IPS DF 4.7 (cell line): ENCODE results near the gene GALR1.
"Not testable (repeated sequence)": the region's sequence is repeated elsewhere in the genome, so short reads cannot be mapped to it uniquely, and the experiment has no call there.

ENCODE experiments used
- DNase-seq: peaks from one replicate; pipeline ENCODE4 v3.0.0-alpha.2; 2013; ENCODE audit warnings: low spot score; ENCODE audit errors: extremely low read depth

Gene GALR1

GRCh38 chr18:77249569-77250500, at the start of gene GALR1:
TSS of gene GALR1 (plus strand) at chr18:77249848. CDS start at chr18:77250549, 701 bp downstream.
- DNase-seq, result no peak

GRCh38 chr18:77201506-77201905, 48.1 kb upstream of the GALR1 start:
- DNase-seq, result no peak

GRCh38 chr18:77202329-77202728, 47.3 kb upstream of the GALR1 start:
- DNase-seq, result no peak

- DNase-seq, result no peak
Measured at GRCh38 chr18:77203071-77203470, 46.6 kb upstream of the GALR1 start.

GRCh38 chr18:77203851-77204250, 45.8 kb upstream of the GALR1 start:
- DNase-seq, result no peak

- no peak for DNase-seq
Measured at GRCh38 chr18:77205769-77206168, 43.9 kb upstream of the GALR1 start.

- DNase-seq, result no peak
Measured at GRCh38 chr18:77206676-77207374, 42.8 kb upstream of the GALR1 start.

GRCh38 chr18:77207540-77207939, 42.1 kb upstream of the GALR1 start:
- DNase-seq, result no peak

GRCh38 chr18:77208964-77209363, 40.7 kb upstream of the GALR1 start:
- no peak for DNase-seq

- no peak for DNase-seq
Measured at GRCh38 chr18:77209587-77209986, 40.1 kb upstream of the GALR1 start.

- DNase-seq, result no peak
Measured at GRCh38 chr18:77210249-77210648, 39.4 kb upstream of the GALR1 start.

- DNase-seq, result no peak
Measured at GRCh38 chr18:77218642-77219041, 31.0 kb upstream of the GALR1 start.

- DNase-seq, result no peak
Measured at GRCh38 chr18:77220726-77221125, 28.9 kb upstream of the GALR1 start.

- no peak for DNase-seq
Measured at GRCh38 chr18:77222464-77222863, 27.2 kb upstream of the GALR1 start.

GRCh38 chr18:77223221-77223639, 26.4 kb upstream of the GALR1 start:
- DNase-seq, result no peak

GRCh38 chr18:77223653-77224052, 26.0 kb upstream of the GALR1 start:
- no peak for DNase-seq

- no peak for DNase-seq
Measured at GRCh38 chr18:77230645-77231044, 19.0 kb upstream of the GALR1 start.

- DNase-seq, result no peak
Measured at GRCh38 chr18:77234504-77235365, 14.9 kb upstream of the GALR1 start.

- not testable (repeated sequence) for DNase-seq
Measured at GRCh38 chr18:77239285-77239684, 10.4 kb upstream of the GALR1 start.

- no peak for DNase-seq
Measured at GRCh38 chr18:77248873-77249568, 627 bp upstream of the GALR1 start.

GRCh38 chr18:77250501-77250925, 865 bp downstream of the GALR1 start:
- DNase-seq, result no peak
